Mesenchymal stem cell (in vitro differentiated cells and primary cell): ENCODE data around the gene TMEM9.

Source experiments
- DNase-seq: peaks from one replicate; pipeline ENCODE4 v3.0.0-alpha.2; 2013
- H2AFZ ChIP-seq: one replicate; pipeline ENCODE4 v1.6.1; 2013; ENCODE audit warnings: low read depth, mild to moderate bottlenecking, control low read depth, inconsistent platforms, low read length, moderate library complexity
- H2AK5ac ChIP-seq: 2 replicates; pipeline ENCODE4 v1.6.1; 2013; ENCODE audit warnings: low read length, moderate library complexity, mild to moderate bottlenecking, inconsistent platforms; ENCODE audit not compliant: severe bottlenecking
- H2BK120ac ChIP-seq: one replicate; pipeline ENCODE4 v1.6.1; 2013; ENCODE audit warnings: low read depth, mild to moderate bottlenecking, inconsistent platforms, low read length, moderate library complexity
- H2BK12ac ChIP-seq, 2 experiments: one replicate each; pipeline ENCODE4 v1.6.1; 2013; ENCODE audit warnings: inconsistent platforms in 2 of 2, low read length in 2 of 2, mild to moderate bottlenecking in 2 of 2, moderate library complexity in 2 of 2, control low read depth in 1 of 2
- H2BK15ac ChIP-seq: one replicate; pipeline ENCODE4 v1.6.1; 2013; ENCODE audit warnings: mild to moderate bottlenecking, low read depth, inconsistent platforms; ENCODE audit not compliant: poor library complexity, severe bottlenecking
- H2BK5ac ChIP-seq: 2 replicates; pipeline ENCODE4 v1.6.1; 2013; ENCODE audit warnings: low read depth, mild to moderate bottlenecking, low read length, control low read depth, inconsistent platforms; ENCODE audit not compliant: poor library complexity, severe bottlenecking
- H3K14ac ChIP-seq, 2 experiments: one replicate each; pipeline ENCODE4 v1.6.1; 2013; ENCODE audit warnings: inconsistent platforms in 2 of 2, low read length in 2 of 2, control low read depth in 1 of 2, mild to moderate bottlenecking in 1 of 2, moderate library complexity in 1 of 2
- H3K18ac ChIP-seq, 2 experiments: one replicate each; pipeline ENCODE4 v1.6.1; 2013; ENCODE audit warnings: inconsistent platforms in 2 of 2, low read length in 2 of 2, control low read depth in 1 of 2, low read depth in 1 of 2, mild to moderate bottlenecking in 1 of 2
- H3K23ac ChIP-seq, 2 experiments: one replicate each; pipeline ENCODE4 v1.6.1; 2013; ENCODE audit warnings: inconsistent platforms in 2 of 2, low read length in 2 of 2, mild to moderate bottlenecking in 2 of 2, moderate library complexity in 2 of 2, control low read depth in 1 of 2
- H3K27ac ChIP-seq: 2 replicates; pipeline ENCODE4 v1.5.1; 2013; ENCODE audit warnings: mild to moderate bottlenecking, moderate library complexity, low read length, control low read depth, inconsistent platforms; ENCODE audit not compliant: poor library complexity, severe bottlenecking
- H3K27me3 ChIP-seq, 2 experiments: 2 replicates each; pipeline versions ENCODE4 v1.6.1 to v1.7.0; 2013; ENCODE audit warnings: low read length in 2 of 2, mild to moderate bottlenecking in 2 of 2, moderate library complexity in 2 of 2, control low read depth in 1 of 2, inconsistent platforms in 1 of 2; ENCODE audit not compliant: control insufficient read depth in 1 of 2, insufficient read depth in 1 of 2
- H3K36me3 ChIP-seq, 2 experiments: 2 replicates each; pipeline versions ENCODE4 v1.6.1 to v1.7.0; 2013; ENCODE audit warnings: low read length in 2 of 2, control low read depth in 1 of 2, inconsistent platforms in 1 of 2, low read depth in 1 of 2, mild to moderate bottlenecking in 1 of 2; ENCODE audit not compliant: insufficient read depth in 2 of 2, control insufficient read depth in 1 of 2
- H3K4ac ChIP-seq, 2 experiments: one replicate each; pipeline ENCODE4 v1.6.1; 2013; ENCODE audit warnings: inconsistent platforms in 2 of 2, low read length in 2 of 2, mild to moderate bottlenecking in 2 of 2, moderate library complexity in 2 of 2, control low read depth in 1 of 2, low read depth in 1 of 2
- H3K4me1 ChIP-seq: 2 replicates; pipeline ENCODE4 v1.6.1; 2013; ENCODE audit warnings: low read depth, low read length, control low read depth; ENCODE audit not compliant: control insufficient read depth, insufficient read depth
- H3K4me2 ChIP-seq: 2 replicates; pipeline ENCODE4 v1.6.1; 2013; ENCODE audit warnings: low read length, mild to moderate bottlenecking, inconsistent platforms; ENCODE audit not compliant: poor library complexity, severe bottlenecking
- H3K4me3 ChIP-seq, 2 experiments: 2 replicates each; pipeline versions ENCODE4 v1.5.1 to v1.7.0; 2013; ENCODE audit warnings: low read length in 2 of 2, mild to moderate bottlenecking in 2 of 2, control low read depth in 1 of 2, low read depth in 1 of 2; ENCODE audit not compliant: insufficient read depth in 1 of 2
- H3K79me1 ChIP-seq: replicated peaks from 2 replicates; pipeline ENCODE4 v1.6.1; 2013; ENCODE audit warnings: mild to moderate bottlenecking, control low read depth, low read length, inconsistent platforms; ENCODE audit not compliant: poor library complexity, severe bottlenecking
- H3K9ac ChIP-seq: 2 replicates; pipeline ENCODE4 v1.7.0; 2013; ENCODE audit warnings: mild to moderate bottlenecking, low read length, moderate library complexity
- H3K9me3 ChIP-seq: 2 replicates; pipeline ENCODE4 v1.7.0; 2013; ENCODE audit warnings: mild to moderate bottlenecking, low read length; ENCODE audit not compliant: control insufficient read depth
- H4K8ac ChIP-seq: one replicate; pipeline ENCODE4 v1.6.1; 2013; ENCODE audit warnings: inconsistent platforms, mild to moderate bottlenecking, low read length, moderate library complexity
- H4K91ac ChIP-seq: one replicate; pipeline ENCODE4 v1.6.1; 2013; ENCODE audit warnings: mild to moderate bottlenecking, low read length, inconsistent platforms
- WGBS: methylation state at CpG from one replicate; pipeline ENCODE4 v1.1.7; 2013; ENCODE audit warnings: mixed read lengths; 5-methylcytosine and 5-hydroxymethylcytosine counted together

The TMEM9 gene

DNA sequence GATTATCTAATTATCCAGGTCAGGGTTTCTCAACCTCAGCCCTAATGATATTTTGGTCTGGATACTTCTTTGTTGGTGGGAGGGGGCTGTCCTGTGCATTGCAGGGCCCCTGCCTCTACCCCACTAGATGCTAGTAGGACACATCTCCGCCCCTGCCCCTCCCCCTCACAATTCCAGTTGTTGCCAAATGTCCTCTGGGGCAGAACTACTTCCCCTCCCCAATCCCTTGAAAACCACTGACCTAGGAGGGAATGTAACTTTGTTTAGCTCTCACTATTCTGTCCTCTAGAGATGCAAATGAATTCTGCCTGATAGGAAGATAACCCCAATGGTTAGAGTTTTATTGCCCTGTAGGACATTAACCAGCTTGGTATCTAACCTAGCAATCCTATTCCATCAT, 50.1 kb downstream of the TMEM9 start:
- no peak overlapping the region for H2BK12ac ChIP-seq
- no peak overlapping the region for H3K4ac ChIP-seq
- no peak overlapping the region for H2AK5ac ChIP-seq
- H3K4me1 ChIP-seq, result peaks cover 2% of the 10 kb centered on the region
- no peak overlapping the region for H2AFZ ChIP-seq
- no peak overlapping the region for H3K23ac ChIP-seq
- no peak overlapping the region for H3K4me3 ChIP-seq
- no peak overlapping the region for H2BK15ac ChIP-seq
- peaks cover 4 to 54% of the 10 kb centered on the region in 2 experiments for H3K27me3 ChIP-seq
- no peaks in the 10 kb centered on the region for H3K79me1 ChIP-seq
- no CpG with 5 or more reads among the region's 1 CpG for WGBS
- no peaks in the 10 kb centered on the region for H3K36me3 ChIP-seq
- no peak overlapping the region for H3K18ac ChIP-seq
- H3K9ac ChIP-seq, result no peak overlapping the region
- H4K8ac ChIP-seq, result no peak overlapping the region
- H4K91ac ChIP-seq, result no peak overlapping the region
- no peak overlapping the region for H2BK5ac ChIP-seq
- no peaks in the 10 kb centered on the region for H3K9me3 ChIP-seq
- no peak overlapping the region for H3K27ac ChIP-seq
- no peak overlapping the region for H2BK120ac ChIP-seq
- H3K4me2 ChIP-seq, result no peak overlapping the region
- no peak for DNase-seq
- no peak overlapping the region for H3K14ac ChIP-seq

DNA sequence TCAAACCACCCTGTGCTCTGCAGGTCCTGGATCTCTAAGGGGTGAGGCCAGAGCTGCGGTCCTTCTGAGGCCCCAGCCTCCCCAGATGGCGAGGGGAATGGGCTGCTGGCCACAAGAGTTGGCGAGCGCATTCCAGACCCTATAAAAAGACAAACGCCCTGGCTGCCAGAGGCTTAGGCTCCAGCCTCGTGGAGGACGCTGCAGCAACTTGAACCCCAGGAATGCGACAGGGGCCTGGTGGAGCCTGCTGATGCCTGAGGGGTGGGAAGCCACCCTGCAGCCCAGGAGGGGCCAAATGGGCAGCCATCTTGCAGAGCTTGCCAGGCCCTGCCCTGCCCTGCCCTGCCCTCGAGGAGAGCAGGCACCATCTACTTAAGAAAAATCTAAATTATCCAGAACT, 50.6 kb downstream of the TMEM9 start:
- Histone ChIP-seq H3K4me3 (no peak overlapping the region), H3K14ac (no peak overlapping the region), H2BK5ac (no peak overlapping the region), H3K79me1 (no peaks in the 10 kb centered on the region), H2AK5ac (no peak overlapping the region), H4K91ac (no peak overlapping the region), H3K4me2 (no peak overlapping the region), H3K23ac (no peak overlapping the region), H3K18ac (no peak overlapping the region), H4K8ac (no peak overlapping the region), H3K36me3 (no peaks in the 10 kb centered on the region), H3K9me3 (no peaks in the 10 kb centered on the region), H3K9ac (no peak overlapping the region), H3K4ac (no peak overlapping the region), H2AFZ (no peak overlapping the region), H3K27ac (no peak overlapping the region), H2BK12ac (no peak overlapping the region), H3K4me1 (peaks cover 2% of the 10 kb centered on the region), H2BK15ac (no peak overlapping the region), H2BK120ac (no peak overlapping the region), H3K27me3 (peaks cover 8 to 57% of the 10 kb centered on the region in 2 experiments)
- WGBS, result 78% methylated on average over 8 of the region's 9 CpGs
- no peak for DNase-seq

DNA sequence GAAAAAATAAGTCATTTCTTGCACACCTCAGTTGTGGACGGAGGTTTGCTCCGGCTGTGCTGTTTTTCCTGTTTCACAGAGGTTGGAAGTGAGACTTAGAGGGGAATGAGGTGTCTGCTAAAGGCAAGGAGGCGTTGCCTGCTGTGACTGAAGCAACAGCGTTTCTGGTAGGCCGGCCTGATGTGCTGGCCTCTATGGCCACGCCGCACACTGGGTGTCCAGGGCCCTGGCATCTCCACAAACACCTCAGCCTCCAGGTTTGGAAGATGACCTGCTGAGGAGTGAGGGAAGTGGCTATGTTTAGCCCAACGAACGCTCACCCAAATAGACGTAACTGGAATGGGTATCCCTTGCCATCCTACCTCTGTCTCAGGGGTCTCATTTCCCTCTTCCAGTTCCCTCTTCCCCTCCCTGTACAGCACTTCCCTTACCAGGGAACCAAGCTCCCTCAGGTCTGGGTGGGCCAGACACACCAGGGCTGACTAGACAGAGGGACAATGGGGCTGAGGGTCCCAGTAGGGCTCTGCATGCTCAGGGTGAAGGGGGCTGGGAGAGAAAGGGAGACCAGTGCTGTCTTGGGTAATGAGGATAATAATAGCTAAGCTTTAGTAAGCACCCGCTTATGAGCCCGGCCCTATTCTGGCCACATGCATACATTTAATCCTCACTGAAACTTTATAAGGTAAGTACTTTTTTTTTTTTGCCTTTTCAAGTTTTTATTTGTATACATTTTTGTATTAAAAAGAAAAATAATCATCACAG, 53.9 kb downstream of the TMEM9 start:
- H2BK12ac ChIP-seq, result no peak overlapping the region
- H2AK5ac ChIP-seq, result no peak overlapping the region
- H3K27me3 ChIP-seq, result peaks cover 28 to 63% of the 10 kb centered on the region in 2 experiments
- no peak overlapping the region for H3K23ac ChIP-seq
- no peak overlapping the region for H3K18ac ChIP-seq
- no peaks in the 10 kb centered on the region for H3K9me3 ChIP-seq
- WGBS, result 91% methylated on average over 9 of the region's 12 CpGs
- H4K91ac ChIP-seq, result no peak overlapping the region
- H2AFZ ChIP-seq, result no peak overlapping the region
- no peak overlapping the region for H2BK120ac ChIP-seq
- H2BK5ac ChIP-seq, result no peak overlapping the region
- no peak overlapping the region for H3K9ac ChIP-seq
- no peaks in the 10 kb centered on the region for H3K79me1 ChIP-seq
- no peak overlapping the region for H3K4ac ChIP-seq
- DNase-seq, result no peak
- H3K4me3 ChIP-seq, result no peak overlapping the region
- no peak overlapping the region for H3K4me2 ChIP-seq
- peaks cover 2% of the 10 kb centered on the region for H3K4me1 ChIP-seq
- H3K14ac ChIP-seq, result no peak overlapping the region
- H4K8ac ChIP-seq, result no peak overlapping the region
- no peak overlapping the region for H3K27ac ChIP-seq
- no peak overlapping the region for H2BK15ac ChIP-seq
- no peaks in the 10 kb centered on the region for H3K36me3 ChIP-seq

DNA sequence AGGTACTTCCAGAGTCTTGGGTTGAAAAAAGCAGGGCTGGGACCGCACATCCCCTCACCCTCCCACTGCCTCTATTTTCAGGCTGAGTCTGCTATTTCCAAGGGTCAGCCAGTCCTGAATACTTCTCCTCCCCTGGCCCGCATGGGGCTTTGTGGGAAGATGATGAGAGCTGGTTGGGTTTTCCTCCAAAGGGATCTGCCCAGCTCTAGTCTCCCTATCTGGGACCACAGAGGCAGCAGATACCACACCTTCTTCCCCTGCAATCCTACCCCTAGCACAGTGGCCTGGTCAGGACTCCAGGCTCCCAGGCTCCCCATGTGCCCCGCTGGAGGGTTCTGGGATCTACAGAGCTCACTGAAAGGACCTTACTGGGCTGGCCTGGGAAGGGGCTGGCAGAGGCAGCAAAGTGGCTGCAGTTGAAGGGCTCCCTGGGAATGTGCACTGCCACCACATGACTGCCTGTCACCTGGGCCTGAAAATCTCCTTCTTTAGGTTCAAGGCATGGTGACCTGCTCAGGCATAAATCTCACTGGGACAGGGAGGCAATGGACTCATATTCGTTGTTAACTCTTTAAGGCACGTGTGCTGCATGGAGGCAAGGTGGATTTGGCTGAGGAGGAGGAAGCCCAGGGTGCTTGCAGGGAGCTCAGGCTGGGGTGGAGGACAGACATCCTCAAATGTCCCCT, 55.1 kb downstream of the TMEM9 start:
- Histone ChIP-seq H2BK120ac (no peak overlapping the region), H2AK5ac (no peak overlapping the region), H3K4me1 (peaks cover 2% of the 10 kb centered on the region), H3K79me1 (no peaks in the 10 kb centered on the region), H3K23ac (no peak overlapping the region), H2BK15ac (no peak overlapping the region), H2BK5ac (no peak overlapping the region), H2BK12ac (no peak overlapping the region), H3K4me2 (no peak overlapping the region), H4K91ac (no peak overlapping the region), H3K14ac (no peak overlapping the region), H3K36me3 (no peaks in the 10 kb centered on the region), H3K18ac (no peak overlapping the region), H3K27me3 (peaks cover 28 to 66% of the 10 kb centered on the region in 2 experiments), H3K9ac (no peak overlapping the region), H2AFZ (no peak overlapping the region), H3K4me3 (no peak overlapping the region), H3K27ac (no peak overlapping the region), H4K8ac (no peak overlapping the region), H3K4ac (no peak overlapping the region), H3K9me3 (no peaks in the 10 kb centered on the region)
- no peak for DNase-seq
- 71% methylated on average over 4 of the region's 5 CpGs for WGBS
